ENCODE data around the gene SPACA6. TPM values are rescaled to one million over a fixed set of nuclear protein-coding genes. Genes with fewer than 3 reads are reported as not detected.

Gene SPACA6
- total RNA-seq, 2 donors from 2014 or later: 3.7 to 6.4 TPM

GRCh38 chr19:51691074-51691583 is 2.0 kb upstream of the SPACA6 start:
- Histone ChIP-seq H3K4me1 (peaks cover 0 to 50% of the 10 kb centered on the region in 2 donors), H3K36me3 (peaks cover 31% of the 10 kb centered on the region), H3K4me3 (peak overlapping the region; percentile 79 to 100), H3K27me3 (no peaks in the 10 kb centered on the region), H3K27ac (peak overlapping the region; percentile 97 to 99), H3K9me3 (no peaks in the 10 kb centered on the region)
- peak; percentile 32 for DNase-seq (ENCODE audit: low spot score)
- TF ChIP-seq, protein P1, sequence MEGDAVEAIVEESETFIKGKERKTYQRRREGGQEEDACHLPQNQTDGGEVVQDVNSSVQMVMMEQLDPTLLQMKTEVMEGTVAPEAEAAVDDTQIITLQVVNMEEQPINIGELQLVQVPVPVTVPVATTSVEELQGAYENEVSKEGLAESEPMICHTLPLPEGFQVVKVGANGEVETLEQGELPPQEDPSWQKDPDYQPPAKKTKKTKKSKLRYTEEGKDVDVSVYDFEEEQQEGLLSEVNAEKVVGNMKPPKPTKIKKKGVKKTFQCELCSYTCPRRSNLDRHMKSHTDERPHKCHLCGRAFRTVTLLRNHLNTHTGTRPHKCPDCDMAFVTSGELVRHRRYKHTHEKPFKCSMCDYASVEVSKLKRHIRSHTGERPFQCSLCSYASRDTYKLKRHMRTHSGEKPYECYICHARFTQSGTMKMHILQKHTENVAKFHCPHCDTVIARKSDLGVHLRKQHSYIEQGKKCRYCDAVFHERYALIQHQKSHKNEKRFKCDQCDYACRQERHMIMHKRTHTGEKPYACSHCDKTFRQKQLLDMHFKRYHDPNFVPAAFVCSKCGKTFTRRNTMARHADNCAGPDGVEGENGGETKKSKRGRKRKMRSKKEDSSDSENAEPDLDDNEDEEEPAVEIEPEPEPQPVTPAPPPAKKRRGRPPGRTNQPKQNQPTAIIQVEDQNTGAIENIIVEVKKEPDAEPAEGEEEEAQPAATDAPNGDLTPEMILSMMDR (IDR thresholded peaks at IDR 0.05): no peak

GRCh38 chr19:51691584-51692428 is 1.3 kb upstream of the SPACA6 start:
- Histone ChIP-seq H3K27me3 (no peaks in the 10 kb centered on the region), H3K36me3 (peaks cover 36% of the 10 kb centered on the region), H3K4me3 (peak overlapping the region; percentile 79 to 100), H3K9me3 (no peaks in the 10 kb centered on the region), H3K4me1 (peaks cover 0 to 50% of the 10 kb centered on the region in 2 donors), H3K27ac (peak overlapping the region; percentile 97 to 99)
- TF ChIP-seq, protein P1 (IDR thresholded peaks at IDR 0.05): no peak
- peak; percentile 30 for DNase-seq (ENCODE audit: low spot score)

DNA sequence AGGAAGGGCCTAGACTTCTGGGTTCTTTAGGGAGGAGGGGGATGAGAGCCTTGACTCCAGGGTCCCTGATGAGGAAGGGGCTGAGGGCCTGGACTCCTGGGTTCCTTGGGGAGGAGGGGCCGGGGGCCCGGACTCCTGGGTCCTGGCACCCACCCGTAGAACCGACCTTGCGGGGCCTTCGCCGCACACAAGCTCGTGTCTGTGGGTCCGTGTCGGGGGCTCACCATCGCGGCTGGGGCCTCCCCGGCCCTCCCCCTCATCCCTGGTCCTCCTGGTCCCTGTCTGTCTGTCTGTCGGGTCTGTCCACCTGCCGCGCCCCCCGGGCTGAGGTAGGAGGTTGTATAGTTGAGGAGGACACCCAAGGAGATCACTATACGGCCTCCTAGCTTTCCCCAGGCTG is 662 bp upstream of the SPACA6 start:
- peak; percentile 54 for DNase-seq (ENCODE audit: low spot score)
- Histone ChIP-seq H3K9me3 (no peaks in the 10 kb centered on the region), H3K27ac (peak overlapping the region; percentile 97 to 99), H3K27me3 (no peaks in the 10 kb centered on the region), H3K4me1 (peaks cover 0 to 43% of the 10 kb centered on the region in 2 donors), H3K36me3 (peaks cover 43% of the 10 kb centered on the region), H3K4me3 (peak overlapping the region; percentile 79 to 100)
- TF ChIP-seq, protein P1 (IDR thresholded peaks at IDR 0.05): no peak

GRCh38 chr19:51693819-51694218 is 689 bp downstream of the SPACA6 start:
- Histone ChIP-seq H3K4me3 (no peak overlapping the region), H3K27me3 (no peaks in the 10 kb centered on the region), H3K9me3 (no peaks in the 10 kb centered on the region), H3K4me1 (peaks cover 0 to 32% of the 10 kb centered on the region in 2 donors), H3K27ac (no peak overlapping the region), H3K36me3 (peaks cover 56% of the 10 kb centered on the region)
- TF ChIP-seq, protein P1 (IDR thresholded peaks at IDR 0.05): no peak
- DNase-seq (ENCODE audit: low spot score): no peak

DNA sequence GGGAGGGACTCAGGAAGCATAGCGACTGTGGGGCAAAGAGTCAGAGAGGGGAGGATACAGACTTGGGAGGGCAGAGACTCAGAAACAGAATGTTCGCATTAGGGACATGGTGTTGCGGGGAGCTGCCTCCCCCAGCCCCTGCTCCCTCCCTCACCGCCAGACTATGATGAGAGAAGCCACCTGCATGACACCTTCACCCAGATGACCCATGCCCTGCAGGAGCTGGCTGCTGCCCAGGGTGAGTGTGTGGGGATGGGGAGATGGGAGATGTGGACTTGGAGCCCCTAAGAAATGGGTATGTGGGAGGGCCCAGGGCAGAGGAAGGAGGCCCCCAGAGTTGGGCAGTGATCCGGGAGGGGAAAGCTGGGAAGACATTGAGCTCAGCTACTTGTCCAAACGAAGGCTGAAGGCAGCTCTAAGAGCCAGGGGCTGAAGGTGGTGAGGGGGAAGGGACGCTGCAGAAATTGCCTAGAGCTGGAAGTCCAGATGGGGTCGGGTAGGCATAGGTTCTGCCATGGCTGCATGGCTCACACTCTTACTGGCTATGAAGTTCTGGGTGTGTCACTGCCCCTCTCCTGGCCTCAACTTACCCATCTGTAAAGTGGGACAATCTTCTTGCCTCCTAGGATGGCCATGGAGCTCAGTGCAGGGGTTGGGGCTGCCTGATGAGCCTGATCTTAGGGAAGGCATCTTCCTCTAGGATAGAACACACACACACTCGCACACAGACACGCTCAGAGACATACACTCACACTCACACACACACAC is 1.4 kb downstream of the SPACA6 start:
- Histone ChIP-seq H3K4me1 (peaks cover 0 to 32% of the 10 kb centered on the region in 2 donors), H3K36me3 (peaks cover 62% of the 10 kb centered on the region)
- TF ChIP-seq, protein P1 (IDR thresholded peaks at IDR 0.05): no peak

More for the DNA sequence above, 1.4 kb downstream of the SPACA6 start:
- DNase-seq (ENCODE audit: low spot score): peak; percentile 47
- Histone ChIP-seq H3K4me3 (no peak overlapping the region), H3K27ac (no peak overlapping the region), H3K9me3 (no peaks in the 10 kb centered on the region), H3K27me3 (no peaks in the 10 kb centered on the region)
